HG03520 (cell line): ENCODE measurements around the gene CCDC57.

ENCODE experiments used
- ATAC-seq: cut with Tn5 transposase; IDR thresholded peaks from one replicate; pipeline ENCODE4 v1.9.1; 2021; ENCODE audit warnings: mild to moderate bottlenecking, moderate library complexity; ENCODE audit not compliant: unreplicated experiment

Gene CCDC57

GRCh38 chr17:82053130-82053529 lies 159.5 kb downstream of the CCDC57 start:
- ATAC-seq, result no peak

GRCh38 chr17:82052638-82053059 lies 160.0 kb downstream of the CCDC57 start:
- ATAC-seq, result no peak

GRCh38 chr17:82051776-82052637 lies 160.6 kb downstream of the CCDC57 start, which contains the start of the genes GPS1 and RFNG:
Gene GPS1, plus strand, starts transcription at chr17:82051898. Its CDS starts 34 bp downstream, at chr17:82051932.
Gene RFNG, minus strand, starts transcription at chr17:82051811. Its CDS starts 45 bp downstream, at chr17:82051766.
- no peak for ATAC-seq
